Measurements from ENCODE around the gene BCAS3. TPM values are rescaled to one million over a fixed set of nuclear protein-coding genes. Genes with fewer than 3 reads are reported as not detected.
A peak's percentile ranks its signal among the peaks of the same experiment; 100 is the strongest.
"Not testable (repeated sequence)": the region's sequence is repeated elsewhere in the genome, so short reads cannot be mapped to it uniquely, and the experiment has no call there.

BCAS3 gene
- total RNA-seq, 1 donor from 2014 or later, result 20.8 TPM

DNA sequence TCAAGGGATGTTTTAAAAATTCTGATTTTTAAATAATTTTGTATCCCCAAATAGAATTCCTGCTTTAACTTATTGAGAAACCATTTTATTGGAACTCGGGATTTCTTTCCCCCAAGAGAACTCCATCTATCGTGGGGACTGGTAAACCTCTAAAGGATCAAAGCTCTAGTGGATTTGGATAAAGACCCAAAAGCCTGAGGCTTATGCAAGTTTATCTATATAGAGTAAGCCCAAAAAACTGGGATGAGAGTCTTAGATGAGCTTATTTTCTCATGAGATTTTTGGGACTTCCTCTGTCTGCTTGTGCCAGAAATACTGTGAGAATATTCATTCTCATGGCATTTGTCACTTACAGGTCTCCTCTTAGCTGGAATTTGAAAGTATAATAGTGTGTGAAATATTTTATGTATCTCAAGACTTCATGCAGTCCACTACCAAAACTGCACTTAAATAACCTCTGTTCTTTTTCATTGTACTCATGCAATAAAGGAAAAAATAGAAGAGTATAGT is 333.1 kb downstream of the BCAS3 start:
- no peak for ATAC-seq

DNA sequence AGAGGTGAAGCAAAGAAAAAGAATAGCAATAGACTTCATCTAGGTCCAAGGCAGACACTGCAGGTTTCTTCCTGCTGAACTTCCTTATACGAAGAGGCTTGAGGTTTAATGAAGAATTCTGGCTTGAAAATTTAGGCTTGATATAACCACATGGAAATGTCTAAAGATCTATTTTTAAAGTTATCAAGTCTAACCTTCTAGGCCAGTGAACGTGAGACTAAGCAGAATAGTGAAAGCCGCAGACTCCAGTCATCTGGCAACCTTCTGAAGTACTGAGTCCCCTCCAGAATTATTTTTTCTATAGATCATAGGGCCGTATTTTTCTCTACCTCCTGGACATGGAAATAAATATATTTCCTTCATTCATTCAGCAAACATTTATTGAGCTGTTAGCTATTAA is 333.6 kb downstream of the BCAS3 start:
- ATAC-seq, result no peak

DNA sequence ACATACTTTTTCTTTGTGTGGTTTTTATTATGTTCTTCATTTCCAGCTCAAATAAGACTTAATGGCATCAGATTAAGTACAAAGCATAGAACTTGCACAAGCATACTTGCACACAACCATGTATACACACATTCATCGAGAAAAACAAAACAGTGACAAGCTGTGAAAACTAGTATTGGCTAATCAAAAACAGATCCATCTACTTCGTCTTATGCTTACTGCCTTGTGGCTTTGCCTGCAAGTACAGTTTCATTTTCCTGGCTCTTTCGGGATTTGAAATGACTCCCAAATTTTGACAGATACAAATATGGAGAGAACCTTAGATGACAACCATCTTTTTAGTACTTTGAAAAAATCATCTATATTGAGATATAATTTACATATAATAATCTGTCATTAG is 338.3 kb downstream of the BCAS3 start:
- no peak for ATAC-seq

DNA sequence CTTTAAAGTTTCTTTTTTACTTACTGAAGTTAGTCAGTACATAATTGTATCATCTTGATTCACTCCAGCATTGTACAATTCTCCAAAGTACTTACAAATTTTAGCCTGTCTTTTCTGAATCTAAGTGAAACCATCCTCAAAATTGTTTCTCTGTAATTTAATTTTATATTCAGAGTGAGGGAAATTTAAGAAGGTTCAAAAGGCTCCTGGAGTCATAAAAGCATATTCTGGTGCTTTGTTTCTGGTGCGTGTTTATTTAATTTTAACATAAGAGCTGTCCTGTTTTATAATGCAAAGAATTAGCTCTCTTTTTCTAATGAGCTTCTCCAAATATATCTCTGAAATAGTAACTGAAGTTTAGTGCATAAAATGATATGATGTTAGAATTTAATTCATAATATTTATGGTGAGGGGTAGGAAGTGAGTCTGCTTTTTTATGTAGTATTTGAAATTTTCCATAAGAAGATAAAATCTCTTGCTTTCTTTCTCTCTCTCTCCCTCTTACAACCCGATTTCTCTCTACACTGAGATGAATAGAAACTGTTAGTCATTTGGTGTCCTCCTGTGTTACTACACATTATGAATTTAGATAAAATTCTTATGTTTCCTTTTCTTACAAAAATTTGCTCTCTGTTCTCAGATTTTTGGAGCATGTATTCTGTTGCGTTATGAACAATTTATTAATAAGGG is 339.8 kb downstream of the BCAS3 start:
- ATAC-seq, result no peak

DNA sequence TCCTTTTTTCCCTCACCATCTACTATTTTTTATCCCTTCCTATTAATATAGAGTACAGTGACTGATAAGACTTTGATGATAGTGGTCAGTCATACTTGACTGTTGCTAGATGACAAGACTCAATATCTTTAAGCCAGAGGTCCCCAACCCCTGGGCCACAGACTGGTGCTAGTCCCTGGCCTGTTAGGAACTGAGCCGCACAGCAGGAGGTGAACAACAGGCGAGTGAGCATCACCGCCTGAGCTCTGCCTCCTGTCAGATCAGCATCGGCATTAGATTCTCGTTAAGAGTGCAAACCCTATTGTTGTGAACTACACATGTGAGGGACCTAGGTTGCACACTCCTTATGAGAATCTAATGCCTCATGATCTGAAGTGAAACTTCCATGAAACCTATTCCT is 341.3 kb downstream of the BCAS3 start:
- no peak for ATAC-seq

DNA sequence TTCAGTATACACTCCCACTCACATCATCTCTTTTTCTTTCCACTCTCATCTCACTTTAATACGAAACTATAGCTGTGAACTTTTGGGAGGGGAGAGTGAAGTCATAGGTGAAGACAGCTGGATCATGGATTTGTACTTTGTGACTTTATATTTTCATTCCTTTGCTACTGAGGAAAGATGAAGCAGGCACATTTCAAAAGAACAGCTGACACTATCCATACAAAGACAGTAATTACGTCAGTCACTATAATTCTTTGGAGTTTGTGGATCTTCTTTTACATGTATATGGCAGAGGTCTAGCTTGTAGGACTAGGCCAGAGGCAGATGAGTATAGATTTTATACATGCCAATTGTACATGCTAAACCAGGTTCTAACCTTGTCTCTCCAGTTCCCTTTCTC is 346.3 kb downstream of the BCAS3 start:
- no peak for ATAC-seq

DNA sequence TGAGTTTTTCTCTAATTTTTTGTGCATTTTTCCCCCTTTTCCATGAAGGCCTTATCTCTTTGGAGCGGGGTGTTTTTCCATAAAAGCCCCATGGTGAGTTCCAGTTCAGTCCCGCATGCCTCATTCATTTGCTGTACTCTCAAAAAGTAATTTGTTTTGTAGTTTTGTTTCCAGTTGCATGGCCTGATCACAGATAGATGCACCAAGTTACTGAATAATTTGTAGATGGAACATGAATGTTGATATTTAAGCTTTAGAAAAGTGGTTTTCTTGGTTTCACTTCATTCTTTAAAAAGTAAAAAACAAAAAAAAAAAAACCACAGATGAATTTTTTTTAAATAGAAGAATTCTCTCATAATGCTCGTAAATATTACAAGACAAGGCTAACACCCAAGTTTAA is 349.2 kb downstream of the BCAS3 start:
- no peak for ATAC-seq

DNA sequence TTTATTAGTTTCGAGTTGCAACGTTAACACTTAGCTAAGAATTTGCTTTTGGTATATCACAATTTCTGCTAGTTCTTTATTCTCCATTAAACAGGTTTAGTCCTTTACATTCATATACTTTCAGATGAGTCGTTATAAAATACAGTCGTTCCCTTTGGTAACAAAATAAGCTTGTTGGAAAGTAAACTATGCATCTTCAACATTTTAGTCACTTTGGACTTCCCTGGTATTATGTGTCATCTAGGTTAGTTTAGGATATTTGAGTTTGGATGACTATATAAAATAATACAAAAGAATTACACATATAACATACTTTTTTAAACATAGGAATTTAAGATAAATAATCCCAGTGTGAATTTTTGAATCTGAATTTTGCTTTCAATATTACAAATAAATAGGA is 351.5 kb downstream of the BCAS3 start:
- ATAC-seq, result no peak

DNA sequence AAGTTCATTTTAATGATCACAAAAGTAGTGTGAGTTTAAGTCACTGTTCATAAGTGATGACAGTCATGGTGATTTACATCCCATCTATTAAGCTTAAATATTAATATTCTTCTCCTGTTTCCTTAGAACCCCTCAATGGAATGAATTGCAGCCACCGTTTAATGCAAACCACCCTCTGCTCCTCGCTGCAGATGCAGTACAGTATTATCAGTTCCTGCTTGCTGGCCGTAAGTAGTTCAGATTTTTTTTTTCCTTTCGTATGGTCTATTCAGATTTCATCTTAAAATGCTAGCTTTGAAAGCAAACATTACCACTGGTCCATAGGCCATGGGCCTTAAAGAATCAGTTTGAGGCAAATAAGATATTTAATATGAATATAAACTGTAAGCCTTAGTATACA is 363.0 kb downstream of the BCAS3 start:
- no peak for ATAC-seq

DNA sequence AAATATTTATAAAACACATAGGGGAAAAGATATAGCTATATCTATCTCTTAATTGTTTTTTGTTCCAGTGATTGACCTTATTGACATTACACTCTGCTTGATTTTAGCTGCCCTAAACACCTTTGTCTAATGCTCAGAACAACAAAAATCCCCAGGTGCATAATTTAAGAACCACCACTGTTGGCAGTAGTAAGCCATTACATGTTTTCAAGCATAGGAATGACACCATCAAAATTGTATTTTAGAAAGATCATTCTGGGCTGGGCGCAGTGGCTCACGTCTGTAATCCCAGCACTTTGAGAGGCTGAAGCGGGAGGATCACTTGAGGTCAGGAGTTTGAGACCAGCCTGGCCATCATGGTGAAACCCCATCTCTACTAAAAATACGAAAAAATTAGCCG is 364.7 kb downstream of the BCAS3 start:
- not testable (repeated sequence) for ATAC-seq

DNA sequence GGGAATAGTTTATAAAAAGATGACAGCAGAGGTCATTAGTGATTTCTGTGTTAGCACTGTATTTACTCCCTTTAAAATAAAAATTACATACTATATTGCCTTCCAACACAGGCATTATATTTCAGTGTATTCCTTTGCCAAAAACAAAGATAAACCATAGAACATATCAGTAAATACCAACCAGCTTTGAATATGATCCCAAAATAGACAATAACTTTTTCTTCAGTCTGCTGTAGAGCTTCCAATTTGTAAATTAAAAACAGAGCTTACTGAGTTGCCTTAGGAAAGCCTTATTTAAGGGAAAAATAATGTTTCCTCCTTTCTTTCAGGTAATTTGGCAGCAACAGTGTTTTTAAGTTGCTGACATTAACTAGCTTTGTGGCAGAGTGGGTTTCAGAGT is 369.9 kb downstream of the BCAS3 start:
- ATAC-seq, result no peak

DNA sequence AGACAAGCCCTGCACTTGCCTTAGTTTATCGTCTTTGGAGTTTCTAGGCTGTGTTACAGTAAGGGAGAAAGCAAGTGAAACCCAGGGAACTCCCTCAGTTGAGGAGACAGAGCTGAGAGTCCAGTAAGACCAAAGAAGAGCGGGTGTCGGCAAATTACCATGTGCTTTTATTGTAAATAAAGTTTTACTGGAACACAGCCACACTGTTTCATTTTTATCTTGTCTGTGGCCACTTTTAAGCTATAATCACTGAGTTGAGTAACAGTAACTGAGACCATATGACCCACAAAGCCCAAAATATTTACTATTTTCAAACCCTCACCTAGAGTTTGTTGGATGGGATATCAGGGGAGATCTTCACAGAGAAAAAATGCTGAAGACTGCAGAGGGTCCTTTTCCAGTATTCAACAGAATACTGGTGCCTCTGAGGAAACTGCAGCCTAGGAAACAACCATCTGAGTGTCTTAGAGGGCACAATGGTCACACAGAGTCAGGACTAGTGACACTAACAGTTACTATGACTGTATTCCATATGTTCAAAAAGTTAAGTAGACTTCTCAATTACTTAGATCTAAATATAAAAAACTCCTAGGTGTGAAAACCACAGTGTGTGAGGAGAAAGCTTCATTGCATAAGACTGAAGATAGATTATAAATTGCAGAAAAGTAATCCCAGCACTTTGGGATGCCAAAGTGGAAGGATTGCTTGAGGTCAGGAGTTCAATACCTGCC is 370.9 kb downstream of the BCAS3 start:
- ATAC-seq, result no peak

DNA sequence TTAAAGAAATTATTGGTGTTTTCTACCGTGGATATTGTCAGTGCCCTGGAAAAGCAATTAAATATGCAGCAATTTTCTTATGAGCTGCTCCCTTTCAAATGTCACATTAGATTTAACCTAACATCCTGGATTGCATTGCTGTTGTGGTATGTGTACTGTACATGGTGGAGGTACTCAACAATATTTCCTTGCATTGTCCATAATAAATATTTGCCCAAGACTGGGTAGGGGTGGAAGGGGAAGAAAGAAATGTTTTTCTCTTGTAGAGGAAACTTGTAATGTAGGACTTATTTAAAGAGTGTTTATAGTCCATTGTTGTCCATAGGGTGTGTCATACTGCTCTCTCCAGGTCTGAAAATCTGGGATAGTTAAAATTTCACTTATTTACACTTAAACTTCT is 375.8 kb downstream of the BCAS3 start:
- ATAC-seq, result no peak

DNA sequence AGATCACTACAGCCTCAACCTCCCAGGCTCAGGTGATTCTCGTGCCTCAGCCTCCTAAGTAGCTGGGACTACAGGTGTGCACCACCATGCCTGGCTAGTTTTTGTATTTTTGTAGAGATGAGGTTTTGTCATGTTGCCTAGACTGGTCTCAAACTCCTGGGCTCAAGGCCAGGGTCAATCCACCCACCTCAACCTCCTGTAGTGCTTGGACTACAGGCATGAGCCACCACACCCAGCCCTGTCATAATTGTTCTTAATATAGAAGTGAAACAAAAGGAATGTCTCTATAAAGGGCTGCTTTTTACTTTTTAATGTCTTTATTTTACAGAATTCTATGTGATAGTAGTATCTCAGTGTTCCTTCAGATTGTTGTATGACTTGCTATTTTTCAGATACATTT is 376.8 kb downstream of the BCAS3 start:
- ATAC-seq, result no peak

DNA sequence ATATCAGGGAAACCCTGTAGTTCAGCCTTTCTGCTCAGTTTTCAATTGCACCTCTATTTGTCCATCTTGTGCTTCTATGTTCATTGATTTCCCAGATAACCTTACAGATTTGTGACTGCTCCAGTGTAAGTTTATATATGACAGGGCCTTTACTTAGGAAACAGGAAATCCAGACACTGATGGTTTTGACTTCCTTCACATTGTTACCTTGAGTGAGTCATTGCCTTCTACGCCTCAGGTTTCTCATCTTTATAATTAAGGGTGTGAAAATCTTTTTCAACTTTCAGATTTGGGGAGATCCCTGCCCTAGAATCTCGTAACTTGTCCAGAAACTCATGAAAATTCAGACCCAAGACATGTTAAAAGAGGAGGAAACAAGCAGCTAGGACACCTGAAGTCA is 379.6 kb downstream of the BCAS3 start:
- peak; percentile 70 for ATAC-seq

DNA sequence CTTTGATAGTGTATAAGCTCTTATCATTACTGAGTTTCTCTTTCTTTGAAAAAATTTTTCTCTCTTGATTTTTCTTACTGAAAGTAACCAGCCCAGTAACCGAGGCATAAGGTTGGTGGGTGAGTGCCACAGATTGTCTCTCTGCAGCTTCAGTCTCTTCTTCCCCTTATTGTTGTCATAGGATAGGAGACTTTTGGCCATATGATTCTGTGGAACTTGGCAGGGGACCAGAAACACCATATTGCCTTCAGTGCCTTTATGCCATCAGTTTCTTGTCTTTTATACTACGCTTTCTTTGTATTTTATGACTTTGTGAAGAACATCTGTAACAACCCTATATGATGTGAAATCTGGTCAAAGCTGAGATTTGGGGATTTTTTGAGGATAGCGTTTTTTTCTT is 380.4 kb downstream of the BCAS3 start:
- ATAC-seq, result no peak

DNA sequence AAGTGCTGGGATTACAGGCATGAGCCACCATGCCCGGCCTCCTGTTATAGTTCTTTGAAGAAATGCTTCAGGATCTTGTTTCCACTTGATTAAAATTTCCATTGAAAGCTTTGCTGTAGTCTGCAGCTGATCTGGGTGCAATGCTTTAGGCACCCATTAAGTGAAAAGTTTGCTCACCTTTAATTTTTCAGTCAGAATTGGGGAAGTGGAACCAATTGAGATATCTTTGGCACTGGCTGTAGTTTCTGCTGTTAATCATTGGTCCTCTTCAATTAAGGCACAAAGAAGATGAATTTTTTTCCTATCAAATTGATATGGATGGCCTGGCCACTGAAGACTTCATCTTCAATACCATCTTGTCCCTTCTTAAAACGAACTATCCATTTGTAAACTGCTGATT is 385.9 kb downstream of the BCAS3 start:
- no peak for ATAC-seq

DNA sequence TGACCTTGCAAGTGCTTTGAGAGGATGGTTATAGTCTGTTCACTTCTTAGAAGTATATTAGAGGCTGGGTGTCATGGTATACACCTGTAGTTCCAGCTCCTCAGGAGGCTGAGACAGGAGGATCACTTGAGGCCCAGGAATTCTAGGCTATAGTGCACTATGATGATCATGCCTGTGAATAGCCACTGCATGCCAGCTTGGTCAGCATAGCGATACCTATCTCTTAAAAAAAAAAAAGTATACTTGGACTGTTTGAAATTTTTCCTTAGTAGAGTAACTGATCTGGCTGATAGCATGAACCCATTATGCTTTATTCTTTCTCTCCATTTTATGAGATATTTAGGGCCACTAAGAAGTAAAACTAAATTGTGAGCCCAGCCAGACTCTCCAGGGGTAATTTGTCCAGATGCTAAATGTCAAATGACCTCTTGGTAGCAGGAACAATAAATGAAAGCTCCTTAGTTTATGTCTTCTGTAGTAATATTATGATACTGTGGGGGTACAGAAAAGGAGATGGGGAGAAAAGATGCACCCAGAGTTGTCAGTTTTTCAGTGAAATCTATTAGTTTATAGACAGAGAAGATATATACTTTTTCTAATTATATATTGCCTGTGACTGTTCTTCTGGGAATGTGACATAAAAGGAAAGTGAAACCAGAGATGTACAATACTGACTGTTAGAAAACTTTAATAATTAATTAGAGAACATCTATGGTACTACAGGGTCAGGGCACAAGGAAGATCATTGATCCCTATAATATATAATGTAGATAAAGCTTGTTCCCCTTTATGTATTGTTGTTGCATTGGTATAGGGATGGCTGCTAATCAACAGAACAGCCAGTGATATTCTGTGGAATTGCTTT is 386.7 kb downstream of the BCAS3 start:
- ATAC-seq, result no peak

DNA sequence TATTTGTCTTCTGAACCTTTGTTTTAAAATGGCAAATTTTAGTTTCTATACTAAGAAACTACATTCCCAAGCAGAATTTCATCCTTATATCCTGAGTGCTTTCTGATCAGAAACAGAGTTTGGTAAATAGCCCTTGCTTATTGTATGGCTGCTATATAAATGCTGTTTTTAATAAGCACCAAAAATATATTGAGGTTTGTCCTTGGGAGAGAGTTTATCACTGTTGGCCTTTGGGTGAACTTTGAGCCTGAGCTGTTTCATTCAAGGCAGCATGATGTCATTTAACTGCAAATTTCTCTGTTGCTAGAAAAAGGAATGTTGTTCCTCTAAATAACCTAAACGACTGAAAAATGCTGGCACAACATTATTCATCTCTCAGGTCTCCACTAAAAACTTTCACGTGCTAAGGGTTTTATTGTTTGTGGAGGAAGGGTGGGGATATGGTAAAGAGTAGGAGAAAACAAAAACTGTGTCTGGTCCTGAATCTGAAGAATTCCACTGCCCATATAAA is 387.7 kb downstream of the BCAS3 start:
- no peak for ATAC-seq

DNA sequence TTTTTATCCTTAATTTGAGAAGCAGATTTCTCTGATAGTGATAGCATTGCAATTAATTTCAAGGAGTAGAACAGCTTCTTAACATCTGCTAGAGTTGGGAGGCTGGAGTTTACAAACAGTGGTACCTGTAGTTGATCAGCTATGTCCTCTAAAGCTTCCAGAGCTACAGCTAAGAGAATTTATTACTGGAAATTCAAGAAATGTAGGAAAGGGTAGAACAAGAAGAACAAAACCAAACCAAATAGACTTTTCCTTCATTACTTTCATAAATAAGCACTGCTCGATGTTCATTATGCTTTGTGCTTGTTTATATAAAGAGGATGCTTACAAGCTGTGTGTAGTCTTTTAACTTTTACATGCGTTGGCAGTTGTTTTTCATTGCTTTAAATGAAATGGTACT is 388.4 kb downstream of the BCAS3 start:
- no peak for ATAC-seq

DNA sequence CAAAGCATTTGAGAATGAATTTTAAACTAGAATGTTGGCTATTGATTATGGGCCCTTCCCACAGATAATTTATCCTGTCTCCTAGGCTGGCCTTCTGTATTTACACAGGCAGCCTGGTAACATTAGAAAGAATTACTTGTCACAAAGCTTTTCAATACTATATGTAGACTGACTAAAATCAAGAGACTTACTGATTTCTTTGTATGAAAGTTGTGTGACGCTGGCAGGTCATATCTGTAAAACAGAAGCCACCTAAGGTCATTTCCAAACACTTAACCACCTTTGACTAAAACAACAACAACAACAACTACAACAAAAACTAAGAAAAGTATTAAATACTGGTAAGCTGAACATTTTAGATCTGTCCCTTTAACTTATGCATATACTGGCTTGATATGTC is 393.0 kb downstream of the BCAS3 start:
- no peak for ATAC-seq

DNA sequence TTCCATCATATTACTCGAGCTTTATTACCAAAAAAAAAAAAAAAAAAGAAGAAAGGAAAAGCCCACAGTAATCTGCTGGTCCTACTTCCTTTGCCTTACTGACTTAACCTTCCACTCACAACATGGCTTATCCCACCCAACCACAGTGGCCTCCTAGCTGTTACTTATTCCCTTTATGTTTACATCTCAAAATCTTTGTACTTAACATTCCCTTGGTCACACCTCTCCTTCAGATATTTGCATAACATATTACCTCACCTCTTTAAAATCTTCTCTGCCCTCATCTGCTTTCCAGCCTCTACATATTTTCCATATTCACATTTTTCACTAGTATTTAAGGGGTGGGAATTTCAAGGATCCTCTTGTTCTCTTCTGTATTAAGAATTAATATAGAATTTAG is 395.0 kb downstream of the BCAS3 start:
- no peak for ATAC-seq

DNA sequence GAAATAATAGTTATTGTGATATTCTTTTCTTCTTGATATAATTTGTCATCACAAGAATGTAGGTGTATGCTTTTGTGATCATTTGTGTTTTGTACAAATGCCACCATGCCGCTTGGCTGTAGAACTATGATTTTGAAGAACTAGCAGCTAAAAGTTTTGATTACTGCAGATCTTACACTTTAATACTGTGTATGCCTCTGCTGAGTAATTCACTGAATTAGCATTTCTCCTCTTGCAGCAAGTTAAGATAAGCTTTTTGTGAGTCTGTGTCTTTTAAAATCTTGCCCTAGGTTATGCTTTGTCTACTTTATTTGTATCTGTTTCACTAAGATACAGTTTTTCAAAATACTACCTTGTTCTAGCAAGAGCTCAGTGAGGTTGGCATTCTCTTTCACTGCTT is 395.5 kb downstream of the BCAS3 start:
- ATAC-seq, result no peak

Data from esophagus mucosa (tissue), 1 donor.